ENCODE measurements around the gene GPX8. TPM values are rescaled to one million over a fixed set of nuclear protein-coding genes. Genes with fewer than 3 reads are reported as not detected.

GPX8 gene
- total RNA-seq (ENCODE audit: unreplicated experiment): 40.9 TPM
- long read RNA-seq, transcript GPX8-203 (3 exons, 1,411 nt): major isoform, 15 of 24 reads
- long read RNA-seq, partial matches to known transcripts: 2 of 24 reads
- long read RNA-seq, other reads (novel, unspliced or antisense): 3 of 24 reads

- H3K4me1 Mint-ChIP-seq (ENCODE audit: unreplicated experiment): peaks cover 11% of the 10 kb centered on the region
- peak; percentile 36 for TF ChIP-seq CTCF (IDR thresholded peaks at IDR 0.05; ENCODE audit: unreplicated experiment)
- peak; percentile 44 for DNase-seq (ENCODE audit: low spot score)
- no peaks in the 10 kb centered on the region for H3K36me3 Mint-ChIP-seq (ENCODE audit: low read depth, unreplicated experiment)
- H3K9me3 Mint-ChIP-seq (ENCODE audit: unreplicated experiment): no peaks in the 10 kb centered on the region
- H3K27me3 Mint-ChIP-seq (ENCODE audit: unreplicated experiment): peaks cover 2% of the 10 kb centered on the region
- H3K4me3 Mint-ChIP-seq (ENCODE audit: unreplicated experiment): peak within 1 kb of the TSS; percentile 93
- H3K27ac Mint-ChIP-seq (ENCODE audit: unreplicated experiment): peak within 1 kb of the TSS; percentile 98
These were observed at the start of gene GPX8 for GRCh38 chr5:55159763-55160492. Gene GPX8 (plus strand): TSS chr5:55160171. CDS start chr5:55160193, 22 bp downstream.

GRCh38 chr5:55110217-55110616 lies 49.8 kb upstream of the GPX8 start:
- Mint-ChIP-seq H3K4me1 (ENCODE audit: unreplicated experiment) (peaks cover 17% of the 10 kb centered on the region), H3K27me3 (ENCODE audit: unreplicated experiment) (peaks cover 2% of the 10 kb centered on the region), H3K36me3 (ENCODE audit: low read depth, unreplicated experiment) (no peaks in the 10 kb centered on the region), H3K27ac (ENCODE audit: unreplicated experiment) (no peak overlapping the region), H3K9me3 (ENCODE audit: unreplicated experiment) (no peaks in the 10 kb centered on the region), H3K4me3 (ENCODE audit: unreplicated experiment) (no peak overlapping the region)
- no peak for TF ChIP-seq CTCF (IDR thresholded peaks at IDR 0.05; ENCODE audit: unreplicated experiment)
- DNase-seq (ENCODE audit: low spot score): no peak

GRCh38 chr5:55113327-55113726 lies 46.6 kb upstream of the GPX8 start:
- TF ChIP-seq CTCF (IDR thresholded peaks at IDR 0.05; ENCODE audit: unreplicated experiment): no peak
- H3K36me3 Mint-ChIP-seq (ENCODE audit: low read depth, unreplicated experiment): no peaks in the 10 kb centered on the region
- no peak for DNase-seq (ENCODE audit: low spot score)
- H3K4me1 Mint-ChIP-seq (ENCODE audit: unreplicated experiment): peaks cover 17% of the 10 kb centered on the region
- H3K9me3 Mint-ChIP-seq (ENCODE audit: unreplicated experiment): no peaks in the 10 kb centered on the region
- H3K27ac Mint-ChIP-seq (ENCODE audit: unreplicated experiment): no peak overlapping the region
- no peak overlapping the region for H3K4me3 Mint-ChIP-seq (ENCODE audit: unreplicated experiment)
- H3K27me3 Mint-ChIP-seq (ENCODE audit: unreplicated experiment): peaks cover 2% of the 10 kb centered on the region

GRCh38 chr5:55114061-55114460 lies 45.9 kb upstream of the GPX8 start:
- peaks cover 17% of the 10 kb centered on the region for H3K4me1 Mint-ChIP-seq (ENCODE audit: unreplicated experiment)
- no peaks in the 10 kb centered on the region for H3K36me3 Mint-ChIP-seq (ENCODE audit: low read depth, unreplicated experiment)
- H3K27ac Mint-ChIP-seq (ENCODE audit: unreplicated experiment): no peak overlapping the region
- DNase-seq (ENCODE audit: low spot score): no peak
- no peaks in the 10 kb centered on the region for H3K9me3 Mint-ChIP-seq (ENCODE audit: unreplicated experiment)
- no peak overlapping the region for H3K4me3 Mint-ChIP-seq (ENCODE audit: unreplicated experiment)
- H3K27me3 Mint-ChIP-seq (ENCODE audit: unreplicated experiment): peaks cover 4% of the 10 kb centered on the region
- TF ChIP-seq CTCF (IDR thresholded peaks at IDR 0.05; ENCODE audit: unreplicated experiment): no peak

GRCh38 chr5:55123365-55123764 lies 36.6 kb upstream of the GPX8 start:
- Mint-ChIP-seq H3K27ac (ENCODE audit: unreplicated experiment) (no peak overlapping the region), H3K27me3 (ENCODE audit: unreplicated experiment) (peaks cover 2% of the 10 kb centered on the region), H3K9me3 (ENCODE audit: unreplicated experiment) (no peaks in the 10 kb centered on the region), H3K36me3 (ENCODE audit: low read depth, unreplicated experiment) (no peaks in the 10 kb centered on the region), H3K4me1 (ENCODE audit: unreplicated experiment) (no peaks in the 10 kb centered on the region), H3K4me3 (ENCODE audit: unreplicated experiment) (no peak overlapping the region)
- no peak for TF ChIP-seq CTCF (IDR thresholded peaks at IDR 0.05; ENCODE audit: unreplicated experiment)
- no peak for DNase-seq (ENCODE audit: low spot score)

All from endothelial cell (in vitro differentiated cells).